ENCODE measurements around the gene KRTAP4-5. TPM values are rescaled to one million over a fixed set of nuclear protein-coding genes. Genes with fewer than 3 reads are reported as not detected.
"Not testable (repeated sequence)": the region's sequence is repeated elsewhere in the genome, so short reads cannot be mapped to it uniquely, and the experiment has no call there.

Gene KRTAP4-5
- polyA plus RNA-seq, 4 donors: not detected

DNA sequence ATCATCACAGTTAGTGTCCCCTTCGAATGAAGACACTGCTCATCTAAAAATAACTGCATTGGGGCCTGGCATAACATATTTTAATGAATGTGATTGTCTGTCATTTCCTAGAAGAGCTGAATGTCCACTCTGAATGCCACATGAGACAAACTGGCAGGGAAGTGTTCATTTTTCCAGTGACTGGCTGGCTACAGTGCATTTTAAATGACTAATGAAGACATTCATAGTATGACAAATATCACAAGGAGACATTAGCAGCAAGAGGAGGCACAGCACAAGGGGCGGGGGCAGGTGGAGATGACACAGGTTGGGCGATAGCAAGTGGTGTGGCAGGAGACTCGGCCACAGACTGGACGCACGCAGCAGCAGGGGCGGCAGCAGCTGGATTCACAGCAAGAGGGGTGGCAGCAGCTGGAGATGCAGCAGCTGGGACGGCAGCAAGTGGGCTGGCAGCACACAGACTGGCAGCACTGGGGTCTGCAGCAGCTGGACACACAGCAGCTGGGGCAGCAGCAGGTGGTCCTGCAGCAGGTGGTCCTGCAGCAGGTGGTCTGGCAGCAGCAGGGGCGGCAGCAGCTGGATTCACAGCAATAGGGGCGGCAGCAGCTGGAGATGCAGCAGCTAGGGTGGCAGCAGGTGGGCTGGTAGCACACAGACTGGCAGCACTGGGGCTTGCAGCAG is 514 bp downstream of the KRTAP4-5 start:
- not testable (repeated sequence) for DNase-seq (ENCODE audit: low read depth in 4 of 4, low spot score in 3 of 4)

DNA sequence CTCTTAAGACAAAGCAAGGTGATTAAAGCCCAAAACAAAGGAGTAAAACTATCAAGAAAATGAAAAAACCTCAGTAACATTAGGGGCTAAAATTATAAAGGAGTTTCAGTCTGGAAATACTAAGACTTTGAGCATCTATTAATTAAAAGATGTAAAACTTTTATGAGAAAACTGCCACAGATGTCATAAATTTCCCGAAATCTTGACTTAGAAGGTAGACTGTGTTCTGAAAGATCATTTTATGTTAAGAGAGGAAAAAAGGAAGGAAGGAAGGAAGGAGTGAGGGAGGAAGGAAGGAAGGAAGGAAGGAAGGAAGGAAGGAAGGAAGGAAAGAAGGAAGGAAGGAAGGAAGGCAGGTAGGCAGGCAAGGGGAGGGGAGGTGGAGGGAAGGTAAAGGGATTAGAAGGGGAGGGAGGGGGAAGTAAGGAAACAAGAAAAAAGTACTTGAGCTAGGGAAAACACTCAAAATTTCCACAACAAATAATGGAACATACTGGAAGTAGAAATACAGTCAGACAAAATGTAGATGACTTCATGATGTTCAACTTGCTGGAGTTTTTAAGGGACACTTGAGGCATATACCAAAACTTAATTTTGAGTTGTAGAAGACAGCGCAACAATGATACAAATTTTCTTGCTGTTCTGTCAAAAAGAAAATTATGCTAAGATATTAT is 2.0 kb downstream of the KRTAP4-5 start:
- no peak for DNase-seq (ENCODE audit: low read depth in 4 of 4, low spot score in 3 of 4)

DNA sequence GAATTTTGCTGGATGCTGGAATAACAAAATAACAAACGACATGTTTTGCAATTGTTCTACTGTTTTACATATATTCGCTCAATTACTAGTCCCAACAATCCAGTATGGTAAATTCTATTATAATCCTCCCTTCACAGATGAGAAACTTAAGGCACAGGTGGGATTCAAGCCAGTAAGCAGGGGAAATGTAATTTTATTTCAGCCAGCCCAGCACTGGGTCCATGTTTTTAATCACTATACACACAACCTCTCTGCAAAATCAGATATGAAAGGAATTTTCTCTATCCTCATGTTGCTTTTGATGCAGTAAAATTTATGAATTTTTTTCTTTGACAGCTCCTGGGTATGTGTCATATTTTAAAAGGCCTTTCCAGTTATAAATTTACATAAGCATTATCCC is 4.4 kb downstream of the KRTAP4-5 start:
- no peak for DNase-seq (ENCODE audit: low read depth in 4 of 4, low spot score in 3 of 4)

DNA sequence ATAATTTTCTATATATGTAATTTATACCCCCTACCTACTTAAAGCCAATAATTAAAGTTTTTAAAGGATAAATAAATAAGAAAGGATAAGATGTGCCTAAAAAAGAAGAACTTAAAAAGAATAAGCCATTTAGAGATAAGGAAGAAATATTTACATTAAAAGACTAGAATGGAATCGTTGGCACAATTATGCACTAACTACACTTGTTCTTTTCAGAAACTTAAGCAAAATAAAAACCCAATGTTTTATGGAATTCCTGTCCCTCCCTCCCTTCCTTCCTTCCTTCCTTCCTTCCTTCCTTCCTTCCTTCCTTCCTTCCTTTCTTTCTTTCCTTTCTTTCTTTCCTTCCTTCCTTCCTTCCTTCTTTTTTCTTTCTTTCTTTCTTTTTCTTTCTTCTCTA is 4.8 kb downstream of the KRTAP4-5 start:
- DNase-seq (ENCODE audit: low read depth in 4 of 4, low spot score in 3 of 4): no peak

DNA sequence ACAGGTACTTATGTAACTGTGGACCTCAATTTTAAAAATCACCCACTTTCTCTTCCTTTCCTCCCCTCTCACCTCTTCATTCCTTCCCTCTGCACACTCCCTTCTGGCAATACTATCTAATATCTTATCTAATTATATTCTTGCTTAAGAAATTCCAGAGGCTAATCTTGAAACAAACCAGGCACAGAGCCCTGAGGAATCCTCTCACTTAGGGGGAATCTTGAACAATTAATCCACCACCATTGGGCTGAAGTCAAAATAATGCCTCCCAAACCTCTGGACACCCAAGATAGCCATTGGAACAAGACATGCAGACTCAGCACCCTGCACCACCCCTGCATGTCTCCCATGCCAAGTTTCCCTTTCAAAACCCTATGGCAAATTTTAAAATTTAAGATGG is 8.3 kb downstream of the KRTAP4-5 start:
- no peak for DNase-seq (ENCODE audit: low read depth in 4 of 4, low spot score in 3 of 4)

DNA sequence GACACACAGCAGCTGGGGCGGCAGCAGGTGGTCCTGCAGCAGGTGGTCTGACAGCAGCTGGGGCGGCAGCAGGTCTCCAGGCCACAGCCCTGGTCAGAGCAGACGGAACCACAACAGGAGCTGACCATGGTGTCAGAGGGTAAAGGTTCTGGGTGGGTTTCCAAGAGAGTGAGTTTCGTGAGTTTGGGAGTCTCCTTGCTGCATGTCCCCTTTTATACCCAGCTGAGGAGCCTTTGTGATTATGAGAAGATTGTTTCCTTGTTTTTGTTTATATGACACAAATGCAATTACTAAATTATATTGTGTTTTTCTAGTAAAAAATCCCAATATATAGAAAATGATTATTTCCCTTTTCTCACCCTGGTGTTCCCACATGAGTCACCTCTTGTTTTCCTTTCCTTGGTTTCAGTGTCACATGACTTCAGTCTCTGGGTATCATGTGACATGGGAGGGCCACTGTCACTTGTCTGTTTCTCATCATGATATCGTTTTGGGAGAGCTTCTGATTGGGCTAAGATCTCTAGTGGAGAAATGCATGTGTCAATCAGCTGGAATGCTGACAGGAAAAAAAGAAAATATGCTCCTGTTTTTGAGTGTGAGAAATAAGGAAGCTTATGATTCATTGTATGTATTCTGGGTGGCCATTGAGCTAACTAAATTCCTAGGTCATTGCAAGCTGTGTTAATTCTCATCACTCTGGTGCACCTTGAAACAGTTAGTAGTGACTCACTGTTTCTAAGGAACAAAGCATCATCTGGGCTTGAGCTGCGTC is 9.1 kb downstream of the KRTAP4-5 start, which contains the start of gene KRTAP4-6:
TSS of gene KRTAP4-6 (minus strand) at position 185 of the 772 bp plus-strand sequence. CDS start at position 128, 57 bp downstream.
- no peak for DNase-seq (ENCODE audit: low read depth in 4 of 4, low spot score in 3 of 4)

DNA sequence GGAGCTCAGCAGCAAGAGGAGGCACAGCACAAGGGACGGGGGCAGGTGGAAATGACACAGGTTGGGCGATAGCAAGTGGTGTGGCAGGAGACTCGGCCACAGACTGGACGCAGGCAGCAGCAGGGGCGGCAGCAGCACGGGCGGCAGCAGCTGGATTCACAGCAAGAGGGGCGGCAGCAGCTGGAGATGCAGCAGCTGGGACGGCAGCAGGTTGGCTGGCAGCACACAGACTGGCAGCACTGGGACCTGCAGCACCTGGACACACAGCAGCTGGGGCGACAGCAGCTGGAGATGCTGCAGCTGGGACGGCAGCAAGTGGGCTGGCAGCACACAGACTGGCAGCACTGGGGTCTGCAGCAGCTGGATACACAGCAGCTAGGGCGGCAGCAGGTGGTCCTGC is 9.8 kb downstream of the KRTAP4-5 start:
- not testable (repeated sequence) for DNase-seq (ENCODE audit: low read depth in 4 of 4, low spot score in 3 of 4)

DNA sequence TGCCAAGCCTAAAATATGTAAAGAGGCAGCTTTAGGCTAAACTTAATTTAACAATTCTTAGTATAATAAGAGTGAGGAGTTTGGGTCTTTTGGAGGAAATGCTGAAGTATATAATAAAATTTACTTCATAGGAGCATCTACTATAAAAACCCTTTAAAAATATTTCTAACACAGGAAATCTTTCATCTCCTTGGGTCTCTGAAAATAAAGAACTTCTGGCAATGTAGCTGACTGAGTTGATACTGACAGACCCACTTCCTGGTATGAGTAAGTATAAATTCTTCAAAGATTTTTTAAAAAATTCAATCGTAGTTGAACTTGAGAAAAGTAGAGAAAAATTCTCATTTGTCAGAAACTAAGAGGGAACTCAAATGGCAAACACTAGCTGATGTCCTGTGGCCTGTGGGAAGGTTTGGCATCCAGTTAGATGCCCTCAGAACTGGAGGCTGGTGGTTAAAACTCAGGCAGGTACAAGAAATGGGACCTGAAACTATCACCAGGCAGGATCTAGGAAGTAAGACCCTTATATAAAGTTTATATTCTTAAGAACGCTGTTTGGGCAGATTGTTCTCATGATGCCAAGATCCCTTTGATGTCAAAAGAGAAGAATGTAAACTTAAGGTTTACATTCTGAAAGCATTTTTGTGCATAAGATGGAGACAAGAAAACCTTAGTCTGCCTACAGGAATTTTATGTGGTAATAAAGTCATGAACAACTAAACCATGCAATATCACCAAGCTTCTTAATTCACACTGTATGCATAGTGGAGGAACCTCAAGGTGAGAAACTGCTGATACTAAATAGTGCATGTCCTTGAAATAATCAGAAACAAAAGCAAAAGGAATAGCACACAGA is 15.5 kb downstream of the KRTAP4-5 start:
- DNase-seq (ENCODE audit: low read depth in 4 of 4, low spot score in 3 of 4): no peak

DNA sequence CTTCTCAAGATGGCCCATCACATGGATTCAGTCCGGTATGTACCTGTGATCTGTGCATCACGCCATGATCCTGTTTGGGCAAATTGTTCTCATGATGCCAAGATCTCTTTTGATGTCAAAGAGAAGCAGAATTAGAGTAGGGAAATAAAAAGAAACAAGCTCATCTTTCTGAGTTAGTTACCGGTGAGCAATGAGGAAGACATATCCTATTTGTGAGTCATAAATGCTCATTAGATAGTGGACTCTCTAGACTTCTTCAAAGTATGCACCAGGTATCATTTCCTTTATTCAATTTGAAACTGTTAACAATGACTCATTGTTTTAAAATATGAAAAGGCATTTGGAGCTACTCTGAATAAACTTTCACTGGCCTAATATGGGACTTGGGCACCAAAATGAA is 17.6 kb downstream of the KRTAP4-5 start:
- DNase-seq (ENCODE audit: low read depth in 4 of 4, low spot score in 3 of 4): no peak

DNA sequence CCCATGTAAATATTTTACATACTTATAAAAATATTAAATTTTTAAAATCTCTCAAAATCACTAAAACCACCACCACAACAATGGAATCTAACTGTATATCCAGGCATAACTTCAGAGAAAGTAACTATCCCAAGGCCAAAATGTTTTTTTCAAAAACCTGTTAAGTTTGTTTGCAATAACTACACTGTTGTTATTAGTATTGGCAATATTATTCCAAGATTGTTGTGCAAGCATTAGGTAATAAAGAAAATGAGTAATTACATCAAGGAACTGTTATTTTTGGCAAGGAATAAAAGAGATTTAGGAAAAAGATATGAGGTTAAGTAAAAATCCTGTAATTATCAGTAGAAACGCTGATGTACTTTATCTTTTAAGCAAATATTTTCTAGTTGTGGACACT is 22.3 kb downstream of the KRTAP4-5 start:
- DNase-seq (ENCODE audit: low read depth in 4 of 4, low spot score in 3 of 4): no peak

DNA sequence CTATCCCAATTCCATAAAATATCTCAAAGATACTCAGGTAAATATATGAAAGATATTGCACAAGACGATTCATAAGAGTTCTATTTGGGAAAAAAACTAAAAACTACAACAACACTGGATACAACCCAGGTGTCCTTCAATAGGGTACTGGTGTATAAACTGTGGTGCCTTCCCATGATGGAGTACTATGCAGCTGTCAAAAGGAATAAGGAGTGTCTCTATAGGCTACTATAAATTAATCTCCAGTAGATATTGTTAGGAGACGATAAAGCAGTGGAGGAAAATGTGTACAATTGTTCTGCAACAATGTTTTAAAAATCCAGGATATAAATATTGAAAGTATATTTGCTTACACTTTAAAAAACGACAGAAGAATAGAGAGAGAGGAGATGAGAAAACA is 23.2 kb downstream of the KRTAP4-5 start:
- no peak for DNase-seq (ENCODE audit: low read depth in 4 of 4, low spot score in 3 of 4)

DNA sequence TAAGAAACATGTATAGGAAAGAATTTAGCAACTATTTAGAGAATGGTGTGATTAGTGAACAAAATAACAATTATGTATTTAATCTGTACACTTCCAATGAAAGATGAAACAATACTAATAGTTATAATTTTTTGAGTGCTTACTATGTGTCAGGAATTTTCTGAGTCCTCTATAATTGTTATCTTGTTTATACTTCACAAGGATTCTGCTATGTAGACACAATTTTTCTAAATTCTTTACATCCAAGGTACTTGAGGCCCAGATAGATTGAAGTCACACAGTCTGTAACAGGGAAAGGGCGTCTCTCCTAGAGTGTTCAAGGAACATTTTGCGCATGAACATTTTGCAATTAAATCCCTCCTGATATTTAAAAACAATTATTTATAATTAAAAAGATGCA is 24.6 kb downstream of the KRTAP4-5 start:
- DNase-seq (ENCODE audit: low read depth in 4 of 4, low spot score in 3 of 4): no peak

DNA sequence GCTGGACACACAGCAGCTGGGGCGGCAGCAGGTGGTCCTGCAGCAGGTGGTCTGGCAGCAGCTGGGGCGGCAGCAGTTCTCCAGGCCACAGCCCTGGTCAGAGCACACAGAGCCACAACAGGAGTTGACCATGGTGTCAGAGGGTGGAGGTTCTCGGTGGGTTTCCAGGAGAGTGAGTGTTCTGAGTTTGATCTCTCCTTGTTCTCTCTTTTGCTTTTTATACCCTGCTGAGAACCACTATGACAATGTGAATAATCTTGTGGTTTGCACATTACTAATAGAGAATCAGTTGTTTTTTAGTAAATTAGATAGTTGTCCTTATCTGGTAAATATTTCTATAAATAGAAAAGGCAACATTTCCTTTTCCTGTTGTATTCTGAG is 25.6 kb downstream of the KRTAP4-5 start, which contains the start of gene KRTAP4-12:
TSS of gene KRTAP4-12 (minus strand) at position 192 of the 381 bp plus-strand sequence. CDS start at position 132, 60 bp downstream.
- DNase-seq (ENCODE audit: low read depth in 4 of 4, low spot score in 3 of 4): not testable (repeated sequence)

DNA sequence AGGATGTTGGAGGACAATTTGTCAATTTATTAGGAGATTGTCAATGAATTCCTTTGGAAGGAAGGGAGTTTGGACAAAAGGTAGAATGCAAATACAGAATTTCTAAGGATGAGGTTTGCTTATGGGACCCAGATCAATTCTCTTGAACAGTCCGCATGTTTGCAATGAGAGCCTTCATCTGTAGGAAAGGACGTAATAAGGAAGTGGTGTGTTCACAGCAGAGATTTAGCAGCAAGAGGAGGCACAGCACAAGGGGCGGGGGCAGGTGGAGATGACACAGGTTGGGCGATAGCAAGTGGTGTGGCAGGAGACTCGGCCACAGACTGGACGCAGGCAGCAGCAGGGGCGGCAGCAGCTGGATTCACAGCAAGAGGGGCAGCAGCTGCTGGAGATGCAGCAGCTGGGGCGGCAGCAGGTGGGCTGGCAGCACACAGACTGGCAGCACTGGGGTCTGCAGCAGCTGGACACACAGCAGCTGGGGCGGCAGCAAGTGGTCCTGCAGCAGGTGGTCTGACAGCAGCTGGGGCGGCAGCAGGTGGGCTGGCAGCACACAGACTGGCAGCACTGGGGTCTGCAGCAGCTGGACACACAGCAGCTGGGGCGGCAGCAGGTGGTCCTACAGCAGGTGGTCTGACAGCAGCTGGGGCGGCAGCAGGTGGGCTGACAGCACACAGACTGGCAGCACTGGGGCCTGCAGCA is 26.2 kb downstream of the KRTAP4-5 start:
- not testable (repeated sequence) for DNase-seq (ENCODE audit: low read depth in 4 of 4, low spot score in 3 of 4)

DNA sequence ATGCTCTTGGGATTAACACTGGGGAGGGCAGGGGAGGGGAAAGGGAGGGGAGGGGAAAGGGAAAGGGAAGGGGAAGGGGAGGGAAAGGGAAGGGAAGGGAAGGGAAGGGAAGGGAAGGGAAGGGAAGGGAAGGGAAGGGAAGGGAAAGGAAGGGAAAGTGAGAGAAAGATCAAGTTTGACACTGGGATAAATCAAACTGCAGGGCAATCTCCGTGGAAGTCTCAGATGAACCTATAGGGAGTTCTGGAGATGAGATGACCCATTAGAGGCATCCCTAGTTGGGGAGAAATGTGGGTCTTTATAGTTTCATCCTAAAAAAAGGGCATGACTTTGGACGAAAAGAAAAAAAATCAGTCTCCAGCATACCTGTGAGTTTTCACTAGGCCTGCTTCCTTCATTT is 27.9 kb downstream of the KRTAP4-5 start:
- DNase-seq (ENCODE audit: low read depth in 4 of 4, low spot score in 3 of 4): no peak

DNA sequence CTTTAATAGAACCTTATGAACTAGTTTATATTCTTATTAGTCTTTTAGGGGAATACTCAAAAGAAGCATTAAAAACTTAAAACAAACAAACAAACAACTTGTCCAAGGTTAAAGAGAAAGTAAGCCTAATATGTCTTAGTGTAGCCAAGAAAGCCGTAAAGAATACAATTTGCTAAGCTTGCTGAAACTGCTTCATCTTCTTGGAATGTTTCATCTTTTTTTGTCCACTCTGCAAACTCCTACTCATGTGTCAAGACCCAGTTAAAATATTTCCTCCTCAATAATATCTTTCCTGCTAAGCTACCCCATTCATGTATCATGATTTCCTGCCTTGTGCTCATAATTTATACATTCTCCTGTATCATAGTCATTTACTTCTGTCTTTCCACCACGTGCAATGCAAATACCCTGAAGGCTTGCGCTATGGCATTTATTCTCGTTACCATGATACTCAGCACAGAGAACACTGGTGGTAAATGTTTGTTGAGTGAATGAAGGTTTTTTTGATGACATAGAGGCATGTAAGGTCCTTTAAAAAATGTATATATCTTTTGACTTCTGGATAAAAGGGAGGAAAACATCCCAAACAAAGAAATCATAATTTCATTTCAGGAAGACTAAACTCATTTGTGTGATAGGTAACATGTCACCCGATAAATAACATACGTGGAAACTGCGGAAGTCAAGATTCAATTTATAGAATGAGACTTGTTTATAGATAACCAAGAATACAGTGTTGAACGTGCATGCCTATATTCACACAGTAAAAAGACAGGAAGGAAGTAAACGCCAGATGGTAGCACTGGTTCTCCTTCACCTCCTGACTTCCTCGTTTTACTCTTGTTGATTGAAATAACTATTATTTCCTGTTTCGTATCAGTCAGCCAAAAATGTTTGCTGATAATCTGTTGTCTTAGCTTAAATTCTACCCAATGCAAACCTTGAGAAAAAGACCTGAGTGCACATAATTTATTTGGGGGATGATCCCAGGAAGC is 29.6 kb downstream of the KRTAP4-5 start:
- DNase-seq (ENCODE audit: low read depth in 4 of 4, low spot score in 3 of 4): not testable (repeated sequence)

DNA sequence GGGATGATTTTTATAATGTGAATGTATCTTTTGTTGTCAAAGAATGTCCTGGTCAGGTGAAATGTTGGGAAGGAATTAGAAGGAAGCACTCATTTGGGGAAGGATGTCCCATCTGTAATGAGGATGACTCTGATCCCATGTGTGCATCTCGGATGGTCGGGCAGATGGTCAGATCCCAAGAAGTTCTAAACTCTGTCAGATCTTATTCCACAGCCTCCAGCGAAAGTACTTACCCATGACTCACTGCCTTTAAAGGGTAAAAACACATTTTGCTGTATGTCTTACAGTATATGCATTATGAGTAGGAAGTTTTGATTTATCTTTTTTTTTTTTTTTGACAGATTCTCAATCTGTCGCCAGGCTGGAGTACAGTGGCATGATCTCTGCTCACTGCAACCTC is 30.9 kb downstream of the KRTAP4-5 start:
- no peak for DNase-seq (ENCODE audit: low read depth in 4 of 4, low spot score in 3 of 4)

DNA sequence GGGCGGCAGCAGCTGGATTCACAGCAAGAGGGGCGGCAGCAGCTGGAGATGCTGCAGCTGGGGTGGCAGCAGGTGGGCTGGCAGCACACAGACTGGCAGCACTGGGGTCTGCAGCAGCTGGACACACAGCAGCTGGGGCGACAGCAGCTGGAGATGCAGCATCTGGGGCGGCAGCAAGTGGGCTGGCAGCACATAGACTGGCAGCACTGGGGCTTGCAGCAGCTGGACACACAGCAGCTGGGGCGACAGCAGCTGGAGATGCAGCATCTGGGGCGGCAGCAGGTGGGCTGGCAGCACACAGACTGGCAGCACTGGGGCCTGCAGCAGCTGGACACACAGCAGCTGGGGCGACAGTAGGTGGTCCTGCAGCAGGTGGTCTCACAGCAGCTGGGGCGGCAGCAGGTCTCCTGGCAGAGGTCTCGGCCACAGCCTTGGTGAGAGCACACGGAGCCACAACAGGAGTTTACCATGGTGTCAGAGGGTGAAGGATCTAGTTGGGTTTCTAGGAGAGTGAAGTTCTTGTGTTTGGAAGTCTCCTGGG is 31.7 kb downstream of the KRTAP4-5 start, which contains the start of gene KRTAP4-11:
TSS of gene KRTAP4-11 (minus strand) at position 528 of the 541 bp plus-strand sequence. CDS start at position 470, 58 bp downstream.
- DNase-seq (ENCODE audit: low read depth in 4 of 4, low spot score in 3 of 4): not testable (repeated sequence)

Data from right renal pelvis (tissue), 4 donors.